Thoracic aorta (tissue), 2 donors: ENCODE results near the gene LCE1B. TPM values are rescaled to one million over a fixed set of nuclear protein-coding genes. Genes with fewer than 3 reads are reported as not detected.

Experiments
- ATAC-seq: fragments of 150-250 bp; one replicate; pipeline ENCODE4 v1.8.0; 2017; ENCODE audit warnings: low read depth; ENCODE audit not compliant: insufficient number of reproducible peaks, low FRiP score
- DNase-seq: peaks from one replicate; pipeline ENCODE4 v3.0.0-alpha.2; 2020; ENCODE audit warnings: low spot score
- H3K27ac ChIP-seq, 2 donors: fragments of 200-600 bp; sonication (generic); 1 replicate in 1 of 2; 2 replicates in 1 of 2; pipeline ENCODE4 v1.5.1; 2016; ENCODE audit warnings: mild to moderate bottlenecking in 2 of 2, moderate library complexity in 2 of 2
- H3K27me3 ChIP-seq: fragments of 200-600 bp; sonication (generic); replicated peaks from 2 replicates; pipeline ENCODE4 v1.6.0; 2016; ENCODE audit warnings: mild to moderate bottlenecking; ENCODE audit not compliant: insufficient read depth
- H3K36me3 ChIP-seq: fragments of 200-600 bp; sonication (generic); one replicate; pipeline ENCODE4 v1.5.1; 2016
- H3K4me1 ChIP-seq, 2 donors: fragments of 200-600 bp; sonication (generic); 1 replicate in 1 of 2; 2 replicates in 1 of 2; pipeline versions ENCODE4 v1.5.1 to v1.6.0; 2016; ENCODE audit warnings: low read depth in 2 of 2, mild to moderate bottlenecking in 1 of 2; ENCODE audit not compliant: control insufficient read depth in 1 of 2
- H3K4me3 ChIP-seq: fragments of 200-600 bp; sonication (generic); 2 replicates; pipeline ENCODE4 v1.5.1; 2016; ENCODE audit warnings: mild to moderate bottlenecking
- H3K9me3 ChIP-seq: fragments of 200-600 bp; sonication (generic); 2 replicates; pipeline ENCODE4 v1.5.1; 2016
- total RNA-seq, 2 donors: library from RNA; depleted of rRNA; stranded (reverse); fragments of >200 nt; gene quantifications; one replicate each; pipeline versions ENCODE4 v1.1.0 to v1.2.3, GENCODE V29; 2016
- TF ChIP-seq, protein P1 (sequence below): fragments of 200-600 bp; sonication (generic); IDR thresholded peaks from one replicate; pipeline ENCODE4 v1.5.1; 2019; ENCODE audit warnings: antibody characterized with exemption

Gene LCE1B
- total RNA-seq, 2 donors from 2014 or later = not detected

DNA sequence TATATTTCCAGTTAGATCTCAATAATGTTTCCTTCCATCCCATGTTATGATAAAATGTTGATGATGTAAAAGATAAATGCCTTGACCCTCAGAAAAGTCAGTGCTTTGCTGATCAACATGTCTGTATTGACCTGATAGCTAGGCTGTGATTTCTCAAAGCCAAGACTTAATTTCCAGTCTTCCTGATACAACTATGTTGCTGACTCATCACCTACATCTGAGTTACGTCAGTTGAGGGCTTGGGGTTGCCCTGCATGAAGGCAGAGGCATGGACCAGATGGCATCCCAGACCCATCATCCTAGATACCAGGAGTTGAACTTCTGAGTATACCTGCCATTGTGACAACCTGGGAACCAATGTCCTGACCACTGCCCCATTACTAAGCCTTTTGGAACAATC, 10.4 kb upstream of the LCE1B start:
- Histone ChIP-seq H3K36me3 (no peaks in the 10 kb centered on the region), H3K27me3 (no peaks in the 10 kb centered on the region), H3K4me1 (no peaks in the 10 kb centered on the region), H3K4me3 (no peak overlapping the region), H3K9me3 (no peaks in the 10 kb centered on the region), H3K27ac (no peak overlapping the region)
- ATAC-seq (no peak), DNase-seq (no peak)
- TF ChIP-seq, protein P1, sequence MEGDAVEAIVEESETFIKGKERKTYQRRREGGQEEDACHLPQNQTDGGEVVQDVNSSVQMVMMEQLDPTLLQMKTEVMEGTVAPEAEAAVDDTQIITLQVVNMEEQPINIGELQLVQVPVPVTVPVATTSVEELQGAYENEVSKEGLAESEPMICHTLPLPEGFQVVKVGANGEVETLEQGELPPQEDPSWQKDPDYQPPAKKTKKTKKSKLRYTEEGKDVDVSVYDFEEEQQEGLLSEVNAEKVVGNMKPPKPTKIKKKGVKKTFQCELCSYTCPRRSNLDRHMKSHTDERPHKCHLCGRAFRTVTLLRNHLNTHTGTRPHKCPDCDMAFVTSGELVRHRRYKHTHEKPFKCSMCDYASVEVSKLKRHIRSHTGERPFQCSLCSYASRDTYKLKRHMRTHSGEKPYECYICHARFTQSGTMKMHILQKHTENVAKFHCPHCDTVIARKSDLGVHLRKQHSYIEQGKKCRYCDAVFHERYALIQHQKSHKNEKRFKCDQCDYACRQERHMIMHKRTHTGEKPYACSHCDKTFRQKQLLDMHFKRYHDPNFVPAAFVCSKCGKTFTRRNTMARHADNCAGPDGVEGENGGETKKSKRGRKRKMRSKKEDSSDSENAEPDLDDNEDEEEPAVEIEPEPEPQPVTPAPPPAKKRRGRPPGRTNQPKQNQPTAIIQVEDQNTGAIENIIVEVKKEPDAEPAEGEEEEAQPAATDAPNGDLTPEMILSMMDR = no peak

DNA sequence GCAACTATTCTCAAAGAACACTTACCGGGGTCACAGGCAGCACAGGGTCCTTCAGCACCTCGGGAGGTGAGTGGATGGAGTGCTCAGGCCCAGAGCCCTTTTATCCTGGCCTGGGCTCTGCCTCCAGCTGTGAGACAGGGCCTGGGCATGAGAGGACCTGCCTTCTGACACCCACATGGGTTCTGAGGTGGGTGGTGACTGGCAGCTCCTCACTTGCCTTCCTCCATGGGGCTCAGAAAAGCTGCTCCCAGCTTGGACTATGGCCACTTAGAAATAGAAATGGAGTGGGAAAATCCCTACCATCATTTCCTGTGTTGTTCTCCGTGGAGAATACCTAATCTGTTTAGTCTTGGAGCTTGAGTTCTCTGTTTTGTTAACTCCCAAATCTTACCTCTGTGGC, 5.2 kb upstream of the LCE1B start, which contains the start of gene LCE1C:
LCE1C (minus strand) TSS at position 76 of the 400 bp plus-strand sequence. CDS start 1,173 bp downstream, outside the sequence.
- Histone ChIP-seq H3K4me1 (no peaks in the 10 kb centered on the region), H3K4me3 (no peak within 1 kb of the TSS), H3K9me3 (no peaks in the 10 kb centered on the region), H3K36me3 (no peaks in the 10 kb centered on the region), H3K27ac (no peak within 1 kb of the TSS), H3K27me3 (no peaks in the 10 kb centered on the region)
- DNase-seq (no peak), ATAC-seq (no peak)
- TF ChIP-seq, protein P1 = no peak

DNA sequence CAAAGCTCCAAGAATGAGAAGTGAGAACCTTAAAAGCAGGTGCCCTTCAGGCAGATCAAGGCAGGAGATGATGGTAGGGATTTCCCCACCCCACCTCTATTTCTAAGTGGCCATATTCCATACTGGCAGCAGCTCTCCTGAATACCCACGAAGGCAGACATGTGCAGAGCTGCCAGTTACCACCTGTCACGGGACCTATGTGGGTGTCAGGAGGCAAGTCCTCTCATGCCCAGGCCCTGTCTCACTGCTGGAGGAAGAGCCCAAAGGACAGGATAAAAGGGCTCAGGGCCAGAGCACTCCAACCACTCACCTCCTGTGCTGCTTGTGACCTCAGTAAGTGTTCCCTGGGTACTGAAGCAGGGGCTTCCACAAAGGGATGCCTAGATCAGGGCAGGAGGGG, 721 bp upstream of the LCE1B start:
- no peak overlapping the region for H3K27ac ChIP-seq
- no peaks in the 10 kb centered on the region for H3K9me3 ChIP-seq
- no peaks in the 10 kb centered on the region for H3K36me3 ChIP-seq
- no peaks in the 10 kb centered on the region for H3K27me3 ChIP-seq
- TF ChIP-seq, protein P1 = no peak
- DNase-seq (no peak), ATAC-seq (no peak)
- no peaks in the 10 kb centered on the region for H3K4me1 ChIP-seq
- H3K4me3 ChIP-seq = no peak overlapping the region

DNA sequence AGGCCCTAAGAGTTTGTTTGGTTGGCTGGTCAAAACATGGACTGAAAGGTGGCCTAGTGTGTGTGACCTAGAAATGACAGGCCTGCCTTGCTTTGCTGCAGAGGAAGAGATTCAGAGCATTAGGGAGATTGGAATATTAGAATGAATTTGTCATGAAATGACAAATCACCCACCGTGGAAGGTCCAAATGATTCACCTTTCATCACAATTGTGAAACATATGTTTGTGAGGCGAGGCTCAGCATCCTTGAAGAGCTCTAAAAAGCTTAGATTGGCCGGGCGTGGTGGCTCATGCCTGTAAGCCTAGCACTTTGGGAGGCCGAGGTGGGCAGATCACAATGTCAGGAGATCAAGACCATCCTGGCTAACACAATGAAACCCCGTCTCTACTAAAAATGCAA, 5.5 kb downstream of the LCE1B start:
- H3K36me3 ChIP-seq = no peaks in the 10 kb centered on the region
- no peaks in the 10 kb centered on the region for H3K4me1 ChIP-seq
- DNase-seq (no peak), ATAC-seq (no peak)
- TF ChIP-seq, protein P1 = no peak
- H3K27me3 ChIP-seq = no peaks in the 10 kb centered on the region
- no peak overlapping the region for H3K27ac ChIP-seq
- no peaks in the 10 kb centered on the region for H3K9me3 ChIP-seq
- H3K4me3 ChIP-seq = no peak overlapping the region

DNA sequence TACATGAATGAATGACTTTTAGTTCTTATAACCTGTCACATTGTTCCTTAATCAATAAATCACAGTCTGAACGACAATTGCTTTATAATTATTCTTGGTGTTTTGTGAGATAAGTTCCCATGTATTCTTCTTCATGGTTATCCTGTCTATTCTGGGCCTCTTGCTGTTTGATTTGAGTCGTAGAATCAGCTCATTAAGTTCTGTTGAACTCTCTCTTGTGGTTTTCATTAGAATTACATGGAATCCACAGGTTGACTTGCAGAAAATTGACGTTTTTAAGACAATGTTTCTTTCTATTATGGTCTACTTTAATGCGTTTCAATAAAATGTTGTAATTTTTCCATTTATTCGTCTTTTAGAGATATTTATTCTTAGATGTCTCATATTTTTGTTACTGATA, 11.5 kb downstream of the LCE1B start:
- H3K27ac ChIP-seq = no peak overlapping the region
- H3K27me3 ChIP-seq = no peaks in the 10 kb centered on the region
- no peaks in the 10 kb centered on the region for H3K9me3 ChIP-seq
- no peak for ATAC-seq
- no peak overlapping the region for H3K4me3 ChIP-seq
- no peaks in the 10 kb centered on the region for H3K4me1 ChIP-seq
- TF ChIP-seq, protein P1 = no peak
- no peaks in the 10 kb centered on the region for H3K36me3 ChIP-seq
- no peak for DNase-seq
